Right ventricle myocardium inferior (tissue), 1 donor: ENCODE results near the gene FAM131B. TPM values are rescaled to one million over a fixed set of nuclear protein-coding genes. Genes with fewer than 3 reads are reported as not detected.

Experiments
- ATAC-seq: fragments of 200-7000 bp; cut with Tn5 transposase; one replicate; pipeline ENCODE4 v1.9.1; 2020; ENCODE audit warnings: mild to moderate bottlenecking, moderate library complexity
- DNase-seq: peaks from one replicate; pipeline ENCODE4 v3.0.0; 2021; ENCODE audit errors: missing footprints
- intact Hi-C: fragments of 100-400 bp; cut with DNase I; formaldehyde crosslinking; loops from one replicate; pipeline ENCODE4 v1.11.0; 2022
- total RNA-seq: library from RNA; stranded (reverse); fragmentation: NEBNext Ultra II Directional; extraction: Animal tissue kit (Norgen Biotek cat#: 25700); gene quantifications from one replicate; pipeline ENCODE4 v1.2.1, GENCODE V29; 2021
- donor health status: DM: no; HTN: yes; CAD: no; lungs with severe emphysema.

FAM131B gene
- total RNA-seq, 1 donor from 2014 or later, result 0.73 TPM

- intact Hi-C loops, result no loop called here
- ATAC-seq (no peak), DNase-seq (peak; percentile 56)
These were observed 10.8 kb upstream of the FAM131B start for GRCh38 chr7:143373255-143373794.

GRCh38 chr7:143372070-143372469 lies 9.6 kb upstream of the FAM131B start:
- peak; percentile 71 for DNase-seq
- intact Hi-C loops, result no loop called here
- ATAC-seq, result peak; percentile 66

- ATAC-seq (no peak), DNase-seq (no peak)
- intact Hi-C loops, result no loop called here
These were observed 7.5 kb upstream of the FAM131B start for GRCh38 chr7:143369678-143370651.

GRCh38 chr7:143368387-143368786 lies 5.9 kb upstream of the FAM131B start:
- ATAC-seq (no peak), DNase-seq (peak; percentile 9)
- intact Hi-C loops, result no loop called here

DNA sequence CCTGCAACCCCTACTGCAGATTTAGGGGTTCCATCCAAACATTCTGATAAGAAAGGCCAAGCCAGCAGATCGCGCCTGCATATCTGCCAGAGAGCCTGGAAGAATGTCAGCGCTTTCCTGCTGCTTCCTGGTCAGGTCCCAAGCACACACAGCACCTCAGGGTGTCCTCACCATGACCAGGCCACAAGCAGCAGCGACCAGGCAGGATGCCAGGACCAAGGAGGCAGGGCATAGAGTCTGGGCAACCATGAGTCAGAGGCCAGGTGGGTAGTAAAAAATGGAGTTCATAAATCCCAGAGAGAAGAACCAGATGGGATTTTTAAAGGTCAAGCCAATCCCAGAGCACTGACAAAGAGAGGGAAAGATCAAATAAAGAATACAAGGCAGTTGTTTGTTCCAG lies 5.5 kb upstream of the FAM131B start:
- DNase-seq, result peak; percentile 45
- intact Hi-C loops, result no loop called here
- ATAC-seq, result no peak

- intact Hi-C loops, result no loop called here
- ATAC-seq, result no peak
- DNase-seq, result peak; percentile 35
These were observed 764 bp upstream of the FAM131B start for GRCh38 chr7:143363016-143363937.

GRCh38 chr7:143361552-143362130 lies 872 bp downstream of the FAM131B start:
- ATAC-seq (no peak), DNase-seq (no peak)
- intact Hi-C loops, result no loop called here

DNA sequence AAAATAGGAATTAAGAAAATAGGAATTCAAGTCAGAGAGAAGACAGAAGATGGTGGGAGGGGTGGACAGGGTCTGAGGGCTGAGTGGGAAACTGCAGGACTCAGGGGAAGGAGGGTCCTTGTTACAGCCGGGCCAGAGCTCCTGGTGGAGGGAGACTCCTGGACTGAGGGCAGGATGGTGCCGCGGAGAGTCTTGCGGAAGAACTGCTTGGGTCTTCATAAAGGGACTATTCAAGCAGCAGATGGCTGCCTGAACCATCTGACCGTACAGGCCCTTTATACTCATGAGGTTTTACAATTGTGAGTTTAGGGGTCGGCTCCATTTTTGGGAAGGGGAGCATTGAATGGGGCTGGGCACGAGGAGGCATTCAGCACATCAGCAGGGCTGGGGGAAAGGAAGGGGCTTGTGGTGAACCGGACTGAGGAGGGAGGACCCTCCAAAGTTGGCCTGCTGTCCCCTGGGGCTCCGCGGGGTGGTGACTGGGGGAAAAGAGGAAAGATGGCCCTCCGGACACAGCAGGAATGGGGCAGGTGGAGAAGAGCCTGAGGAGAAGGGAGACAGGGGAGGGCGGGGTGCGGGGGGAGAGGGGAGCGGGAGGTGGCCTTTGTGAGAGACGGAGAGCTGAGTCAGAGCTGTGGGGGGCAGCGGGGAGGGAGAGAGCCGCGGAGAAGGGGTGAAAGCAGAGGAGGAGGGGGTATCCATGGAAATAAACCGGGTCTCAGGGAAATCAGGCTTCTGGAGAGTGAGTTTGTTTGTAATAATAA lies 1.5 kb downstream of the FAM131B start:
- ATAC-seq (no peak), DNase-seq (no peak)
- intact Hi-C loops, result no loop called here

- no peak for DNase-seq
- ATAC-seq, result no peak
- intact Hi-C loops, result no loop called here
These were observed 2.7 kb downstream of the FAM131B start for GRCh38 chr7:143359771-143360353.

DNA sequence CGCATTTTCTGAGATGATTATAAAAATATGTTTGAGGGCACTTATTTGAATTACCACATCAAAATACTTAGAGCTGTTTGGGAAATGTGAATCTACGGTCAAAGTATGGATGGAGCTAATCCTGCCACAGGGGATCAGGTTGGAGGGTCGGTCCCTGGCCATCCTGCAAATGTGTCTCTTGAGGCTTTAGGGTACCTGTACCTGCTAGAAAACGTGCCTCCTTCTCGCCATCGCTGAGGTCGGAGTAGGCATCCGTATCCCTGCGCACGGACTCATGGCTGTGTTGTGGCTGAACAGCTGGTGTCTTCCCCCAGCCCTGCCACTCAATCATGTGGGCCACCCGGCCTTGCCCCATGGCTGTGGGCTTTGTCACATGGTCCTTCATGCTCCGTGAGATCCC lies 3.9 kb downstream of the FAM131B start:
- DNase-seq, result no peak
- intact Hi-C loops, result no loop called here
- no peak for ATAC-seq

DNA sequence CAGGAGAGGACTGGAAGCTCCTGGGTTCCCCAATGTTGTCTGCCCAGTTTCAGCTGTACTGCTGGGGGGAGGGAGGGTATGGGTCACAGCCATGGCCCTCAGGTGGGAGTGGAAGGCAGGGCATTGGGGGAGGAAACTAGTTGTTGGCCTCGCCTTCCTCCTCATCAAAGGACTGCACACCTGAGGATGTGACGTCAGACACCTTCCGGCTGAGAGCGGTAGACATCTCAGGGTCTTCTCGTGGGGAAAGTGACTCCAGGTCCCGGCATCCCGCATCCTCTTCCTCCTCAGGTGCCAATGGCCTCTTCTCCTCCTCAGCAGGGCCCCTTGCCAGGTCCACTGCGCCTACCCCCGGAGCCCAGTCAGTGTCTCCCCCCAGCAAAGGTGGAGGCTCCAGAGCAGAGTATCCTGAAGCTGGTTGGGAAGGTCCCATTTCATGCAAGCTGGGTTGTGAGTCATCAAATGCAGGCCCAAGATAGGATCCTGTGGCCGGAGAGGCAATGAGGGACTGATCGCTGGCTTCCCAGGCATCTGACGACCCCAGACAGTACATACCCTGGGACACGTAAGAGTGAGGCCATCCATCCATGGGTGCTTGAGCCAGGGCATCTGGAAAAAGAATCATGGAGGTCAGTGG lies 6.0 kb downstream of the FAM131B start:
- ATAC-seq, result no peak
- DNase-seq, result no peak
- intact Hi-C loops, result no loop called here

- ATAC-seq, result no peak
These were observed 6.8 kb downstream of the FAM131B start for GRCh38 chr7:143355450-143356385.

GRCh38 chr7:143354965-143355364 lies 7.5 kb downstream of the FAM131B start:
- no peak for DNase-seq
- ATAC-seq, result no peak
- intact Hi-C loops, result no loop called here

More at GRCh38 chr7:143355450-143356385, 6.8 kb downstream of the FAM131B start:
- DNase-seq, result no peak
- intact Hi-C loops, result no loop called here

- ATAC-seq (no peak), DNase-seq (no peak)
- intact Hi-C loops, result no loop called here
These were observed 8.1 kb downstream of the FAM131B start for GRCh38 chr7:143354376-143354775.

DNA sequence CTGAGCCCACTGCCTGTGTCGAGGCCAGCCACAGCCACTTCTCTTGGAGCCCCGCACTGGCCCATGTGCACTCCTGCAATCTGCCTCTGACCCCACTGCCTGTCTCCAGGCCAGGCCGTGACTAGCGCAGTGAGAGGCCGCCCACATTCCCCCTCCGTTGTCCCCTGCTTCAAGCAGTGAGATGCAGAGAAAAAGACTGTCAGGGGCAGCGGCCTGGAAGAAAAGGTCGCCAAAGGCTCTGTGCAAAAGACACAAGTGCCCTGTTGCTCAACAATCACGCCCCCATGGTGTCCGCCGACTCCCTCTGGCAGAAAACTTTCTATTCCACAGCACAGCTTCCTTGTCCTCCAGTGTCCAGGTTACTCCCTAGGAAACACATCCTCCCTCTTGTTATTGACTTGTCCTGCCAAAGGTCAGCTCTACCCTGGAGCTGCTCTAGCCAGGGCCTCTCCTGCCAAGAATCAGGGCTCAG lies 9.9 kb downstream of the FAM131B start:
- no peak for DNase-seq
- intact Hi-C loops, result no loop called here
- no peak for ATAC-seq

DNA sequence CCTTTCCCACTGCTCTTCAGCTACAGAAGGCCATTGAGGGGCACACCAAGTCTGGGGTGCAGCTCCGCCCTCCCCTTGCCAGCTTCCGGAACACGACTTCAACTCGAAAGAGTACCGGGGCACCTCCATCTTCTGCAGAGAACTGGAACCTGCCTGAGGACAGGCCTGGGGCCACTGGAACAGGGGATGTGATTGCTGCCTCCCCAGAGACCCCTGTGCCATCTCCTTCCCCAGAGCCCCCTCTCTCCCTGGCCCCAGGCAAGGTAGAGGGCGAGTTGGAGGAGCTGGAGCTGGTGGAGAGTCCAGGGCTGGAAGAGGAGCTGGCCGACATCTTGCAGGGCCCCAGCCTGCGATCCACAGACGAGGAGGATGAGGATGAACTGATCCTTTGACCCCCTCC lies 10.9 kb downstream of the FAM131B start:
- DNase-seq, result no peak
- no peak for ATAC-seq
- intact Hi-C loops, result no loop called here
